ENCODE results near the gene TIAM2.

TIAM2 gene

DNA sequence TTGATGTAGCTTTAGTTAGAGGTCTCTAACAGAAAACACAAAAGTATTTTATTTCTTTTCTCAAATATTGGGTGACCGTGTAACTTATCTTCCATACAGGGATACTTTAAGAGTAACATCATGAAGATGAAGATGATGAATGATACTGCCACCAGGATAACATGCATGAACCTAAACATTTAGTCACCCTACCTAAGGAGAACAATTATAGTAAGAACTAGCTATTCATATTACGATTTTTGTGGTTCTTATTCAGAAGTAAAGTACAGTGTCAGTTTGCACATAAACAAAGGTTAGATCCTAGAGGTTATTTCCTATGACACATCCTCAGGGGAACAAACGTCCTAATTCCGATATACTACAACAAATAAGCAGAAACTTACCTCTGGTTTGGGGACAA, 289.7 kb downstream of the TIAM2 start:
- H3K27ac Mint-ChIP-seq, result no peak overlapping the region
- H3K9me3 Mint-ChIP-seq, result no peaks in the 10 kb centered on the region
- no peak overlapping the region for H3K4me3 Mint-ChIP-seq
- peak; percentile 89 for ATAC-seq
- H3K36me3 Mint-ChIP-seq, result peaks cover 86% of the 10 kb centered on the region
- H3K4me1 Mint-ChIP-seq, result peaks cover 11% of the 10 kb centered on the region
- DNase-seq (ENCODE audit: low spot score in 2 of 2), result no peak

DNA sequence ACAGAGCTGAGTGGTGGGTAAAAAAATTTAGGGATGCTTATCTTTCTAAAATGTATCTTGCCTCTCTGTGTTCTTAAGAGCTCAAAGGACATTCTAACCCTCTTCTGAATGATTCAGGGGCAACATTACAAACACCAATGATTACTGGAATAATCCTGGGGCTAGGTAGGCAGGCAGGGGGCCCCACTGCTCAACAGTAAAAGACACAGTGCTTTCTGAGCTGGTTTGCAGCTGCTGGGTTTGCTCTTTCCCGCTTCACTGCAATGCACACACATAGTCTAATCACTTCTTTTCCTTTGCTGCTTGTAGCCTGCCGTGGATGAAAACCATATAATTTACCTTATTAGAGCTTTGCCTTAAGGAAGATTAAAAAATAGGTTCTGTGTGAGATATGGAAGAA, 292.6 kb downstream of the TIAM2 start:
- H3K36me3 Mint-ChIP-seq, result peaks cover 85% of the 10 kb centered on the region
- H3K27ac Mint-ChIP-seq, result no peak overlapping the region
- H3K4me3 Mint-ChIP-seq, result no peak overlapping the region
- ATAC-seq, result no peak
- no peak for DNase-seq (ENCODE audit: low spot score in 2 of 2)
- peaks cover 26% of the 10 kb centered on the region for H3K4me1 Mint-ChIP-seq
- no peaks in the 10 kb centered on the region for H3K9me3 Mint-ChIP-seq

DNA sequence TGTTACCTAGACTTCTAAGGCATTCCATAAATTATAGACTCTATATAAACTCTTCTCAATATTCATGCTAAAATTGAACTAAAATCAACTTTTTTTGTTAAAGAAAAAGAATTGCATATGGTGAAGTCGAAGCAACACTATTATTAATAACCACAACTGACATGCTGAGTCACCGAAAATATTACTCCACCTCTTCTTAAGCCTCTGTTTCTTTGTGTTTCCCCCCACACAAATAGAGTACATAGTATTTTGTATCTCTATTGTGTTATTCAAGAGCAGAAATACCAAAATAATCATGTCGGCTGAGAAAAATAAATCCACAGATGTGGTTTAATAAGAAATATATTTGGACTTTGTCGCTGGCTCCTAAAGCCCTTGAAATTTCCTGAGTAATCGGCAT, 295.4 kb downstream of the TIAM2 start:
- H3K36me3 Mint-ChIP-seq, result peaks cover 86% of the 10 kb centered on the region
- no peak overlapping the region for H3K27ac Mint-ChIP-seq
- ATAC-seq (no peak), DNase-seq (ENCODE audit: low spot score in 2 of 2) (no peak)
- no peaks in the 10 kb centered on the region for H3K9me3 Mint-ChIP-seq
- no peak overlapping the region for H3K4me3 Mint-ChIP-seq
- H3K4me1 Mint-ChIP-seq, result peaks cover 20% of the 10 kb centered on the region

DNA sequence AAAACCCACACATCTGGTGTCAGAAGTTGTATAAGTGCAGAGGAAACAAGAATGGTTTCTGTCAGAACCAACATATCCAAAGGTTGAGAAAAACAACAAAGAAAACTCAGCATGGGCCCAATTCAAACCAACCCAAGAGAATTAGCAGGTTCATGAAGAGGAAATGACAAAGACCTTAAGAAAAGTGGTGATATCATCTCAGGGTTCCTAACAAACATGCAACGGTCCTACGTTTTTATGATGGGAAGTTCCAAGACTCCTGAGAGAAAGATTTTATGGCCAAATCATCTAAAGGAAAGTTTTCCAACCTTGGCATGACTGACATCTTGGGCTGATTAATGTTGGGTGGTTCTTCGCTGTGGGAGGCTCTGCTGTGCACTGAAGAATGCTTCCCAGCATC, 296.2 kb downstream of the TIAM2 start:
- ATAC-seq, result no peak
- Mint-ChIP-seq H3K36me3 (peaks cover 94% of the 10 kb centered on the region), H3K27ac (peak overlapping the region; percentile 44), H3K4me1 (peaks cover 15% of the 10 kb centered on the region), H3K4me3 (no peak overlapping the region), H3K9me3 (no peaks in the 10 kb centered on the region)
- DNase-seq (ENCODE audit: low spot score in 2 of 2), result no peak

- Mint-ChIP-seq H3K36me3 (peaks cover 98% of the 10 kb centered on the region), H3K4me3 (no peak overlapping the region), H3K4me1 (peaks cover 15% of the 10 kb centered on the region), H3K9me3 (no peaks in the 10 kb centered on the region), H3K27ac (peak overlapping the region; percentile 44)
- ATAC-seq (no peak), DNase-seq (ENCODE audit: low spot score in 2 of 2) (no peak)
These were observed 297.6 kb downstream of the TIAM2 start for GRCh38 chr6:155292711-155293110.

DNA sequence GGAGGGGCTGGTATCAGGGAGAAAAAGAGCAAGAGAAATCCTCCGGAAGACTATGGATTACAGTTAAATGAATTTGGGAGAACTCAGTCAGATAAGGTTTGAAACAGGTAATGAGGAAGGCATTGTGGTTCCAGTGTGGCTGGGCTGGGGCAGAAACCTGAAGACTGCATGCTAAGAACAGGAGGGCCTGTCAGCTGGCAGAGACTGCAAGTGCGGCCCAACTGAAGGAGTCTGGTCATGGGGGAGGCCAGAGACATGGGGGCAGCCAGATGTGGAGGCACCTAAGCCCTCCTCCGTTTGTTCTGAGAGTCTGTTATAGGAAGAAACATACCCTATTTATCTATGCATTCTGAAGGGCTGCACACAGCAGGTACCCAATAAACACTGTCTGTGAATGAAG, 302.6 kb downstream of the TIAM2 start:
- peaks cover 1% of the 10 kb centered on the region for H3K4me1 Mint-ChIP-seq
- no peak overlapping the region for H3K4me3 Mint-ChIP-seq
- DNase-seq (ENCODE audit: low spot score in 2 of 2) (no peak), ATAC-seq (no peak)
- H3K27ac Mint-ChIP-seq, result peak overlapping the region; percentile 41
- no peaks in the 10 kb centered on the region for H3K9me3 Mint-ChIP-seq
- H3K36me3 Mint-ChIP-seq, result peaks cover 77% of the 10 kb centered on the region

GRCh38 chr6:155301867-155302266, 306.8 kb downstream of the TIAM2 start:
- Mint-ChIP-seq H3K27ac (no peak overlapping the region), H3K36me3 (peaks cover 73% of the 10 kb centered on the region), H3K9me3 (no peaks in the 10 kb centered on the region), H3K4me3 (no peak overlapping the region), H3K4me1 (peaks cover 6% of the 10 kb centered on the region)
- no peak for DNase-seq (ENCODE audit: low spot score in 2 of 2)
- no peak for ATAC-seq

DNA sequence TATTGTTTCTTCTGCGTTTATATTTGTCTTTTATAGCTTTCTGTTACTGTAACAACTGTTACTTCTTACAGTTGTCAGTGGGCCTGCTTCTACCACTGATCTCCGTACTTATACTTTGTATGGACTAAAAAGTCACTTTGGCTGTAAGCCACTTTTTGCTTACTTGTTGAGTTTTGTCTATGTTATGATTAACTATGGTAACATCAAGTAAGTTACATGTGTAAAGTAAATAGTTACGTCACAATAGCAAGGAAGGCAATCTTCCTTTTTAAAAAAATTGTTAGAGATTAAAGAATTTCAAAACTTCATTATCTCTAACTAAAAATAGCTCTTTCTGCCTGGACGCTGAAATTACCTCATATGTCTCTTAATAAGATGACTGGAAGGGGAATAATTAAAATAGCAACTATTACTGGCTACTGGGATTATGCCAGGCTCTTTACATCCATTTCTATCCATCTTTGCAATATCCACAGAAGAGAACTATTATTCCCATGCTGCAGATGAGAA, 308.3 kb downstream of the TIAM2 start:
- no peaks in the 10 kb centered on the region for H3K9me3 Mint-ChIP-seq
- H3K4me1 Mint-ChIP-seq, result peaks cover 6% of the 10 kb centered on the region
- peaks cover 73% of the 10 kb centered on the region for H3K36me3 Mint-ChIP-seq
- no peak for DNase-seq (ENCODE audit: low spot score in 2 of 2)
- no peak for ATAC-seq
- no peak overlapping the region for H3K4me3 Mint-ChIP-seq
- H3K27ac Mint-ChIP-seq, result no peak overlapping the region

- ATAC-seq, result peak; percentile 63
- Mint-ChIP-seq H3K9me3 (no peaks in the 10 kb centered on the region), H3K4me1 (peaks cover 18% of the 10 kb centered on the region), H3K4me3 (no peak overlapping the region), H3K36me3 (peaks cover 95% of the 10 kb centered on the region), H3K27ac (no peak overlapping the region)
- DNase-seq (ENCODE audit: low spot score in 2 of 2), result no peak
These were observed 311.8 kb downstream of the TIAM2 start for GRCh38 chr6:155306958-155307357.
